DMS114 treated with DMSO at 0.1 percent for 48 hours (cell line): ENCODE measurements around the gene SUMO2.
A peak's percentile ranks its signal among the peaks of the same experiment; 100 is the strongest.
"Not testable (repeated sequence)": the region's sequence is repeated elsewhere in the genome, so short reads cannot be mapped to it uniquely, and the experiment has no call there.

Source experiments
- DNase-seq: peaks from one replicate; lab custom pipeline; 2025; ENCODE audit not compliant: unreplicated experiment; lab: John Stamatoyannopoulos, UW

Gene SUMO2

DNA sequence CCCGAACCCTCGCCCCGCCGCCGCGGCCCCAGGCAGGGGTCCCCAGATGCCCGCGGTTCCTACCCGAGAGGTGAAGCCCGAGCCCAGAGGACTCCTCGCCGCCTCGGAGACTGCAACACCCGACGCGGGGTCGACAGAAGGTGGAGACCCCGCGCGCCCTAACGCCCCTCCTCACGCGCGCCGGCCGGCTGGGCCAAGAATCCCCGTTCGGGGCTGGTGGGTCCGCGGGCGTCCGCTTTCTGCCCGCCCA, 515 bp downstream of the SUMO2 start:
- DNase-seq: no peak

DNA sequence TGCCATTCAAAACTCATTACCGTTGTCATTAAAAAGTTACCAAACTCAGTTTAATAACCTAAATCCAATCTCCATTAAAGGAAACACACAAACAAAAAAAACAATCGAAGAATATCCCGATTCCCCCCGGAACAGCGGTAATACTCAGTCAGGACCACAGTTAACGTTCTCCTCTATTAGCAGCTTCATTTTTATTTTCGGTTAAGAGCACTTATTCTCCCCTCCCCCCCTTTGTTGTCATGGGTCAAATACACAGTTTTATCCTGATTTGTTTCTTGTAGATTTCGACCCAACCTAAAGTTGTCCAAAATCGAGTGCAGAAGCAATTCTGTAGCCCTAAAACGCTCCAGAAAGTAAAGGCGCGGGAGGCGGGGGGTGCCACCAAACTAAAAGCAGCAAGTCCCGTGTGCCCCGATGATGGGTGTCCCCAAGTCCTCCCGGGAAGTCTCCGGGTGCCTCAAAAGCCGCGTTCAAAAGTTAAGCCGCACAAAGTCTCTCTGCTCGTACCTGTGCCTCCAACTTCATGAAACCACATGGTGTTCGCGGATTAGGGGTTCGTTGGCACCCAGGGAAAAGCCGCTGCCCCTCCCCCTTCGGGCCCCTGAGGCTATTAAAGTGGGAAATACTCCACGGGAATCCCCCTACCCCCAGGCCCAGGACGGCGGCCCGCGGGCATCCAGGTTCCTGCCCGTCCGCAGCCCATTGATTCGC, 996 bp downstream of the SUMO2 start:
- no peak for DNase-seq

DNA sequence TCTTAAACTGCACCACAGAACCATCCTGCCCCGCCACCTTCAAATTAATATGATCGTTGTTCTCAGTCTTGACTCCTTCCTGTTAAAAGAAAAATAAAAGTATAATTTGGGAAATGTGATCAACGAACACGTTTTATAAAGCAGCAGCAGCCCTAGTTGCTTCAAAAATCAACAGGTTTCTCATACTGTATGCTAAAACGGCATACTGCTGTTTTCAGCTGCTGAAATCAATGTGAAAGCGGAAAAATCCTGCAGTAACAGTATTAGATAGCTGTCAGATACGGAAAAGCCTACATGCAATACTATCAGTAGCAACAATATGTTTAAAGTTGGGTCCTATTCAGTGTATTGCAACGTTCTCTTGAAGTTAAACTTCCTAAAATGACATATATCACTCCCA, 1.6 kb downstream of the SUMO2 start:
- DNase-seq: no peak

DNA sequence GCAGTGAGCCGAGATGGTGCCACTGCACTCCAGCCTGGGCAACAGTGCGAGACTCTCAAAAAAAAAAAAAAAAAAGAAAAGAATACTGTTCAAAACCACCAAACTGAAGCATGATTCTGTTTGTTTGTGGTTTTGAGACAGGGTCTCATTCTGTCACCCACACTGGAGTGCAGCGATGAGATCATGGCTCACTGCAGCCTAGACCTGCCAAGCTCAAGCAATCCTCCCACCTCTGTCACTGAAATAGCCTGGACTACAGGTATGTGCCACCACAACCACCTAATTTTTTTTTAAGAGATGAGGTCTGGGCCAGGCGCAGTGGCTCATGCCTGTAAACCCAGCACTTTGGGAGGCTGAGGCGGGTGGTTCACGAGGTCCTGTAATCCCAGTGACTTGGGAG, 4.3 kb downstream of the SUMO2 start:
- no peak for DNase-seq

DNA sequence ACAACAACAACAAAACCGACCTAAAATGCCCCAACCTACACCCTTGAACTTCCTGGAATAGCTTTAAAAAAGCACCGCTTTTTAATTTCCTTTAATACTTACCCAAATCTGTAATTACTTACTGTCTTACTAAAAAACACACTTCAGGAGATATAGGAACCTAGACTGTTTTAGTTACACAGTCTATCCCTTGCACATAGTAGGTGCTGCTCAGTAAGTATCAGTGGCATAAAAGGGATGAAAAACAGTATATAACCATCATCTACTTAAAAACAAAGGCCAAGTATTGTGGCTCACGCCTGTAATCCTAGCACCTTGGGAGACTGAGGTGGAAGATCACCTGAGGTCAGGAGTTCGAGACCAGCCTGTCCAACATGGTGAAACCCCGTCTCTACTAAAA, 6.1 kb downstream of the SUMO2 start:
- DNase-seq: no peak

DNA sequence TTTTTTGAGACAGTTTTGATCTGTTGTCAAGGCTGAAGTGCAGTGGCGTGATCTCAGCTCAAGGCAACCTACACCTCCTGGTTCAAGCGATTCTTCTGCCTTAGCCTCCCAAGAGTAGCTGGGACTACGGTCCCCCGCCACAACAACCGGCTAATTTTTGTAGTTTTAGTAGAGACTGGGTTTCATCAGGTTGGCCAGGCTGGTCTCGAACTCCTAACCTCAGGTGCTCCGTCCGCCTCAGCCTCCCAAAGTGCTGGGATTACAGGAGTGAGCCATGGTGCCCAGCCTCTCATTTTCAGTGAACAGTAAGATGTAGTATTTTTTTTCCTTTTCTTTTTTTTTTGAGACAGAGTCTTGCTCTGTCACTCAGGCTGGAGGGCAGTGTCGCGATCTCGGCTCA, 7.8 kb downstream of the SUMO2 start:
- DNase-seq: no peak

DNA sequence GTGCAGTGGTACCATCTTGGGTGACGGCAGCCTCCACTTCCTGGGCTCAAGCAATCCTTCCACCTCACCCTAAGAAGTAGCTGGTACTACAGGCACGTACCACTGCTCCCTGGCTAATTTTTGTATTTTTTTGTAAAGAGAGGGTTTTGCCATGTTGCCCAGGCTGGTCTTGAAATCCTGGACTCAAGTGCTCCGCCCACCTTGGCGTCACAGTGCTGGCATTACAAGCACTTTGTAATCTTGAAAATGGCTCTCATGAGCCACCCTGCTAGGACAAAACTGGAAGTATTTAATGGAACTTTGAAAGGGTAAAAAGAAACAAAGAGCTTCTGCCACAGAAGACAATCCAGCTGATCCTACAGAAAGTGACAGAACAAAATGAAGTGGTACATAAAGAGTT, 9.2 kb downstream of the SUMO2 start:
- DNase-seq: no peak

DNA sequence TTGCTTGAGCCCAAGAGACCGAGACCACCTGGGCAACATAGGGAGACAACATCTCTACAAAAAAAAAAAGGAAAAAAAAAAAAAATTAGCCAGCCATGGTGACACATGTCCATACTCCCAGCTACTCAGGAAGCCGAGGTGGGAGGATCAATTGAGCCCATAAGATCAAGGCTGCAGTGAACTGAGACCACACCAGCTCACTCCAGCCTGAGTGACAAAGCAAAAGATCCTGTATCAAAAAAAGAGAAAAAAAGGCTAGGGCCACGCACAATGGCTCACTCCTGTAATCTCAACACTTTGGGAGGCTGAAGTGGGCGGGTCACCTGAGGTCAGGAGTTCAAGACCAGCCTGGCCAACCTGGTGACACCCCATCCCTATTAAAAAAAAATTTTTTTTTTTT, 13.8 kb downstream of the SUMO2 start:
- no peak for DNase-seq

DNA sequence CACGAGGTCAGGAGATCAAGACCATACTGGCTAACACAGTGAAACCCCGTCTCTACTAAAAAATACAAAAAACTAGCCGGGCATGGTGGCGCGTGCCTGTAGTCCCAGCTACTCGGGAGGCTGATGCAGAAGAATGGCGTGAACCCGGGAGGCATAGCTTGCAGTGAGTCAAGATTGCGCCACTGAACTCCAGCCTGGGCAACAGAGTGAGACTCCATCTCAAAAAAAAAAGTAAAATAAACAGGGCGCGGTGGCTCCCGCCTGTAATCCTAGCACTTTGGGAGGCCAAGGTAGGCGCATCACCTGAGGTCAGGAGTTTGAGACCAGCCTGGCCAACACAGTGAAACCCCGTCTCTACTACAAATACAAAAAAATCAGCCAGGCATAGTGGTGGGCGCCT, 18.2 kb downstream of the SUMO2 start:
- not testable (repeated sequence) for DNase-seq

DNA sequence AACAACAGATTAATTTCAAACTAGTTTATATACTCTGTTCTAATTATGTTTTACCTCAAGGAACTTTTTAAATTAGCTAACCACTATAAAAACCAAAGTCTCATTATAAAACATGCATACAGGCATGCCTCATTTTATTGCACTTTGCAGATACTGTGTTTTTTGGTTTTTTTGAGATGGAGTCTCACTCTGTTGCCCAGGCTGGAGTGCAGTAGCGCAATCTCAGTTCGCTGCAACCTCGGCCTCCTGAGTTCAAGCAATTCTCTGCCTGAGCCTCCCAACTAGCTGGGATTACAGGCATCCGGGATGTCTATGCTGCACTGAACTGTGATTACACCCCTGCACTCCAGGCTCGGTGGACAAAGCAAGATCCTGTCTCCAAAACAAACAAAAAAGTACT, 19.7 kb downstream of the SUMO2 start:
- DNase-seq: no peak

DNA sequence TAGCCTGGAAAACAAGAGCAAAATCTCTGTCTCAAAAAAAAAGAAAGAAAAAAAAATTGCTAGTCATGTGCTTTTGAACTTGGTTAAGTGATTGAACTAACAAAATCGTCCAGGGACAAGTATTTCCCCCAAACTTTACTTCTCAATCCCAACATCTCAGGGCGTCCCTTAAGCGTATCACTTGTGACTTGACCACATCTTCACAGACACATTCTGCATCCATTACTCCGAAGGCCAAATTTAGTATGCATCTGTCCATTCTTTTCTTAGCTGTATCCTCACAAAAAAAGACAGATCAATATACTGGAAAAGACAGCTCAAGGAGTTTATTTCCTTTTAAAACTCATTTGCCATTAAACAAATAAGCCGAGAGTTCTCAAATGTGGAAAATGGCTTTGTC, 22.5 kb downstream of the SUMO2 start:
- DNase-seq: no peak

DNA sequence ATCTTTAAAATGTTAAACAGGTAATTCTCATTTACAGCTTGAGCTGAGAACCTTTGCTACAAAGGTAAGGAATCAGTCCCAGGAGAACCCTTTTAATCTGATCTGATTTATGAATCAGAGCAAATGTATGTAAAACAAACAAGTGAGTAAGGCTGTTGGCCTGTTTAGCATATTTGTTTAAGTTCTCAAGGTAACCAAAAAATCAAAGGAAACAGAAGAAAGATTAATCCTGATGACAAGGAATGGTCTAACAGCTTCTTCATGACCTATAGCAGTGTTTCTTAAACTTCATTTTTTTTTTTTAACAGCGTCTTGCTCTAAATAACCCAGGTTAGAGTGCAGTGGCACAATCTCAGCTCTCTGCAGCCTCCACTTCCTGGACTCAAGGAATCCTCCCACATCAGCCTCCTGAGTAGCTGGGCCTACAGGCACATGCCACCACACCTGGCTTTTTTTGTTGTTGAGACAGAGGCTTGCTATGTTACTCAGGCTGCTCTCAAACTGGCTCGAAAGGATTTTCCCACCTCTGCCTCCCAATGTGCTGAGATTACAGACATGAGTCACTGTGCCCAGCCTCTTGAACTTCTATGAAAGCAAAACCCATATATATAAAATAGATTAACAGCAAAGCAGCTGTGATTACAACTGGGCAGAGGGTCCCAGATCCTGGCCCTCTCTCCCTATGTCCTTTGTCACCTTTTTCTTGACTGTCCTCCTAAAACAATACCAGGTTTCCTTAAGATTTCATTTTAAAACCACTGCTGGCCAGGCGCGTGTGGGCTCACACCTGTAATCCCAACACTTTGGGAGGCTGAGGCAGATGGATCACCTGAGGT, 23.3 kb downstream of the SUMO2 start:
- DNase-seq: no peak

DNA sequence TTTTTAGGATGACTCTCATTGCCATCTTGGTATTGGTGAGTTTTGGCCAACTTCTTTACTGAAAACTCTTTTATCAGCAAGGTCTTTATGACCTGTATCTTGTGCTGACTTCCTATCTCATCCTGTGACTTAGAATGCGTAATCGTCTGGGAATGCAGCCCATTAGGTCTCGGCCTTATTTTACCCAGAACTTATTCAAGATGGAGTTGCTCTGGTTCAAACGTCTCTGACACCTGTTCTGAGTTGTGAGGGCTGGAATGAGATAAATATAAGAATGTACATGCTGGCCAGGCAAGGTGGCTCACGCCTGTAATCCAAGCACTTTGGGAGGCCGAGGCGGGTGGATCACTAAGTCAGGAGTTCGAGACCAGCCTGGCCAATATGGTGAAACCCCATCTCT, 24.3 kb downstream of the SUMO2 start:
- not testable (repeated sequence) for DNase-seq

DNA sequence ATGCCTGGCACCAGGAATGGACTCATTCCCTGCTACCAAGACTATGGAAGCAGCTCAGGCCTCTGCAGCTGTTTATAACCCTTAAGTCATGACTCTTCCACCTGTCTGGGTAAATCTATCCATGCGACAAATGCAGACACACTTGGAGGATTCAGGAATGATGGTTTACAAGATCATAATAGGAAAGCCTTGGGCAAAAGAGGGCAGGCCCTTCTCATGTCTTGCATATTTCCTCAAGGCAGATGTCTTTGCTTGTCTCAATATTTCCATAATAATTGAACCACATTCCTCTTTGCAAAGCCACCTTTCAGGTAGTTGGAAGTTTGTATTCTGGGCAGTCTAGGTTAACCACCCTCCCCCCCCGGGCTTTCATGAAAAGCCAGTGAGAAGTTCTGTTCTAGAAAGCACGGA, 27.6 kb downstream of the SUMO2 start:
- DNase-seq: no peak

DNA sequence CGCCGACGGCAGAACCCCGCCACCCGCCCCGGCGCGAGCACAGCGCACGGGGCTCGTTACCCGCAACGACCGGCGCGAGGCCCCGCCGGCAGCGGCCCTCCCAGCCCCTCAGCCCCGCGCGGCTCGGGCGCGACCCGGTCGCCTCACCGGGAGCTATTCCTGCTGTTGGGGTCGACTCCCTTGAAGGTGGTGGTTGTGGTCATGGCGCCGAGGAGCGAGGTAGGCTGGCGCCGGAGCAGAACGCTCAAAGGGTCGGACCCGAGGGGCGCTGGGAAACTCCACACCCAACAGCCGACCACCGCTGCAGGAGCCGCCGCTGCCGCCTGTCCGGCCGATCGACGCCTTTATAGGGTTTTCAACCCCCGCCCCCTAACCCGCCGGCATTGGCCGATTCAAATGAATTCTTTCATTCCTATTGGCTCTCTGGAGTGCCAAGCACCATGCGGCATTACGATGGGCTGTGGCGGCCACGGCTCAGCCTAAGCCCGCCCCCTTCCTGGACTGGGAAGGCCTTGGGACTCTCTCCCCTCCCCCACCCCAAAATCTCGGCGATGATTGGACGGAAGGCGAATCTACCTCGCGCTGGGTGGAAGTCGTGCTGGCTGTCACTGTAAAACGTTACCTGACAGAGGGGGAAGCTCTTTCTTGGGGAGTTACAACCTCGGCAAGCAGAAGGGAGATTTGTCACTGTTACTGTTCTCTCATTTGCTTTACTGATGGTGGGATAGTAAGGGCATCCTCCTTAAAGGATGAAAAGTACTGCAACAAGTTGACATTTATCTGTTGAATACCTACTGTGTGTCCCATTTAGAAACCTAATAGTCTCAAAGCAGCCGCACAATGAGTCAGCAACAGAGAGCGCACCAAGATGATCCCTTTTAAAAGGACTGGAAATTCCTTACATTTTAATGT, 28.3 kb downstream of the SUMO2 start, which contains the start of gene JPT1:
Gene JPT1 (minus strand): TSS at position 318 of the 912 bp plus-strand sequence. CDS start 115 bp downstream, at position 203.
- DNase-seq: peak; percentile 91

DNA sequence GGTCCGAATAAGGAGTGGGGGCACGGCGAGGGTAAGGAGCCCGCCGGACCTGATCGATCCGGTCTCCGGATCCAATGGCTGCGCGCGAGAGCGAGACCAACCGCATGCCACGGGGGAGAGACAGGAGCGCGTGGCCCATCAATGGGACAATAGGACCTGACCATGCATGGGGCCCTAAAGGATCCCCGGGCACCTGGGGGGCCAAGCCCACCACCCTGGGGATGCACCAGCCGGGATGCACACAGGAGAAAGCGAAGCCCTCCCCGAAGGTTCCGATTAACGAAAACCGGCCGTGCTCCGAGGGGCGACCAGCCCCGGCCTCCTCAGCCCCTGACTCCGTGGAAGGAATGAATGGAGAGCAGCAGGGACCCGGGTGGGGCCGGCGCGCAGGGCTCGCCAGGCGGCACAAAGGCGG, 29.0 kb downstream of the SUMO2 start:
- no peak for DNase-seq

DNA sequence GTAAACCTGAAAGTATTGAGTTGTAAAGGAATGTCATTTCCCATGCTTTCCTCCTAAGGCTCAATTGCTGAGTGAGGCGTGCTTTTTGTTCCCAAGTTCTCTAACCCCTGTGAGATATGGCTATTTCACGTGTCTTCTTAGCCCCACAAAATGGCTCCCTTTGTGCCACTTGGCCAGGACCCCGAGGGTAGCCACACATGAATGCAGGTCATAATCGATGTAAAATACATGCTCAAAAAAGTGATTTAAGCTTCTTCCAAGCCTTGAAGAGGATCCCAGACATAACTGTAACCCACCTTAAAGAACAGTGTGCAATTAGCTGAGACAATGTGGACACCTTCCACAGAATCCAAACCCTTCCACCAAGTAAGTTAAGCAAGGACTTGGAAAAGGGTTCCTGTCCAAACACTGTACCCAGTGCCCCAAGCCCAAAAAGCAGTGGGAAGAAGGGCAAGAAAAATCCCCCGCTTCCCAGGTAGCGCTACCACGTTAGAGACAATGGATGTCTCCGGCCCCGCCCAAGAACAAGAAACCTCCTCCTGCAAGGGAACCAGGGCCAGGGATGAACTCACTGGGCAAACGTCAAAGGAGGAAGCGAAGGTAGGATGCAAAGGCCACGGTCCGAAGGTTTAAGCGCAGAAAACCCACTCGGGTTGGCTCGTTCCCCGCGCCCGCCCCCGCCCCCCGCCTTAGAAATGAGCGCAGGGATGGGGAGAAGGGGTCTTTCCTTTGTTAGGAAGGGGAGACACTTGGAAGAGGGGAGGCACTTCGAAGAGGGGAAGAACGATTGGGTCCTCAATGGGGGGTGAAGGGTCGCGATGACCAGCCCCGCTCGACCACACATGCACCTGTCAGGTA, 29.6 kb downstream of the SUMO2 start:
- no peak for DNase-seq

DNA sequence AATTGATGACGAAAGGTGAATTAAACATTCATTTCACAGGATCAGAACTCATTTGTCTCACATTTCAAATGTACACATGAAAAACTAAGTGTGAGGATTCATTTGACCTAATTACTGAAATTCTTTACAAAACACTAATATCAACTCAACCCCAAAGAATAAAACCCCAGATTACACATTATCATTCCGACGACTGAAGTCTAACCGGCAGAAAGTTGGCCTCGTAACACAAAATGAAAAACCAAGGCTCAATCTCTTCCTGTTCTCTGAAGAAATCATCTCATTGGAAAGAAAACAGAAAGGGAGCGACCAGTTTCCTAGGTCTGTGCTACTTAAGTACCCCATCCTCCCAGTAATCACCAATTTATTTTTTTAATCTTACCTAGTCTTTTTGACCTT, 30.2 kb downstream of the SUMO2 start:
- no peak for DNase-seq

DNA sequence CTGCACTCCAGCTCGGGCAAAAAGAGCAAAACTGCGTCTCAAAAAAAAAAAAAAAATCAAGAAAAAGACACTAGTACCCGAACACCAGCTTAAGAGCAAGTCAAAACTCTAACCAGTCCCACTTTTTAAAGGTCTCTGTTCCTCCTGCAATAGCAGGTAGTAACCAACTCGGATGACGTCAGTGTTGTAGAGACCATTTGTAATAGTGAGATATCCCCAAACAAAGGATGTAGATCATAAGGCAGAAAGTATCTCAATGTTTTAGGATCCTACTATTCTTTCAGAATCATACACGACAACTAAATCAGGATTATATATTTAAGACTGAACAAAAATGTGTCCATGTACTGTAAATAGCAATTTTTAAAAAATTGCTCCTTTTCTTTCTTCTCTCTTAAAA, 30.8 kb downstream of the SUMO2 start:
- DNase-seq: no peak

DNA sequence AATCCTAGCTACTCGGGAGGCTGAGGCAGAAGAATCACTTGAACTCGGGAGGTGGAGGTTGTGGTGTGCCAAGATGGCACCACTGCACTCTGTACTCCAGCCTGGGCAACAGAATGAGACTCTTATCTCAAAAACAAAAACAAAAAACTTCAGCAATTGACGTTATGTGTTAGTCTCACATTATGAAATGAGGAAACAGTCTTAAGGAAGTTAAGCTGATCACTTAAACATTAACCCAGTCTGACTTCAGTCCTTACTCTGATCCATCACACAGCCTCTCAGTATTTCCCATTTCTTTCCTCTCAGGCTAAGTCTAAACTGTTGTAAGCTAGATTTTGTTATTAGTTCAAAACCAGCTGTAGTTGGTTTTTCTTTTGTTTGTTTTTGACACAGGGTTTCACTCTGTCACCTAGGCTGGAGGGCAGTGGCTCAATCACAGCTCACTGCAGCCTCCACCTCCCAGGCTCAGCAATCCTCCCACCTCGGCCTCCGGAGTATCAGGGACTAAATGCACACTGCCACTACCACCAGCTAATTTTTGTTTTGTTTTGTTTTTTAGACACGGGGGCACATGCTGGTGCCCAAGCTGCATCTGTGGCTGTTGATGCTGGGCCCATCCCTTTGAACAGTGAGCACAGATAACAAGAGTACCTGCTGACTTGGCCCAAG, 34.7 kb downstream of the SUMO2 start:
- no peak for DNase-seq
